ENCODE results near the gene MYH15.
A peak's percentile ranks its signal among the peaks of the same experiment; 100 is the strongest.

The MYH15 gene

GRCh38 chr3:108410531-108410984 is 99.8 kb downstream of the MYH15 start:
- no peak for DNase-seq

- DNase-seq: no peak
Measured at GRCh38 chr3:108409800-108410178, 100.6 kb downstream of the MYH15 start.

- no peak for DNase-seq
Measured at GRCh38 chr3:108408883-108409799, 101.3 kb downstream of the MYH15 start.

- no peak for DNase-seq
Measured at GRCh38 chr3:108407886-108408285, 102.5 kb downstream of the MYH15 start.

GRCh38 chr3:108406661-108407206 is 103.7 kb downstream of the MYH15 start:
- no peak for DNase-seq

- no peak for DNase-seq
Measured at GRCh38 chr3:108406063-108406660, 104.2 kb downstream of the MYH15 start.

GRCh38 chr3:108404368-108404767 is 106.0 kb downstream of the MYH15 start:
- no peak for DNase-seq

GRCh38 chr3:108403686-108404345 is 106.6 kb downstream of the MYH15 start:
- DNase-seq: no peak

GRCh38 chr3:108403198-108403597 is 107.2 kb downstream of the MYH15 start:
- DNase-seq: no peak

GRCh38 chr3:108401836-108402235 is 108.6 kb downstream of the MYH15 start:
- no peak for DNase-seq

- DNase-seq: no peak
Measured at GRCh38 chr3:108398510-108398909, 111.9 kb downstream of the MYH15 start.

- DNase-seq: no peak
Measured at GRCh38 chr3:108396336-108396735, 114.1 kb downstream of the MYH15 start.

- no peak for DNase-seq
Measured at GRCh38 chr3:108394563-108394962, 115.8 kb downstream of the MYH15 start.

- DNase-seq: no peak
Measured at GRCh38 chr3:108394016-108394415, 116.4 kb downstream of the MYH15 start.

GRCh38 chr3:108393128-108393900 is 117.1 kb downstream of the MYH15 start:
- DNase-seq: no peak

- peak; percentile 64 for DNase-seq
Measured at GRCh38 chr3:108391917-108392593, 118.3 kb downstream of the MYH15 start.

- no peak for DNase-seq
Measured at GRCh38 chr3:108389372-108389771, 121.0 kb downstream of the MYH15 start.

- no peak for DNase-seq
Measured at GRCh38 chr3:108388136-108389132, 122.0 kb downstream of the MYH15 start.

GRCh38 chr3:108387063-108387462 is 123.3 kb downstream of the MYH15 start:
- no peak for DNase-seq

- DNase-seq: no peak
Measured at GRCh38 chr3:108383306-108383705, 127.1 kb downstream of the MYH15 start.
